Fibroblast of lung (primary cell): ENCODE results near the gene PRXL2A.

Experiments
- CTCF ChIP-seq, 2 donors: IDR thresholded peaks in 1 of 2; conservative IDR thresholded peaks in 1 of 2; 1 replicate in 1 of 2; 2 replicates in 1 of 2; pipeline ENCODE4 v1.5.1; 2011 to 2012; ENCODE audit warnings: low read length in 2 of 2, control low read depth in 1 of 2, inconsistent platforms in 1 of 2, low read depth in 1 of 2, mild to moderate bottlenecking in 1 of 2
- EZH2 ChIP-seq: IDR thresholded peaks from 2 replicates; pipeline ENCODE4 v1.5.1; 2012; ENCODE audit warnings: low read length, control low read depth, mild to moderate bottlenecking; ENCODE audit errors: missing control alignments

GRCh38 chr10:80473096-80473657, 64.8 kb downstream of the PRXL2A start:
- TF ChIP-seq CTCF (conservative IDR thresholded peaks at IDR 0.05 in 1 of 2, IDR thresholded peaks at IDR 0.05 in 1 of 2; ENCODE audit: low read depth in 1 of 2, low read length in 2 of 2) (no peak), EZH2 (no peak)
